ENCODE results near the gene ANAPC5. TPM values are rescaled to one million over a fixed set of nuclear protein-coding genes. Genes with fewer than 3 reads are reported as not detected.

ANAPC5 gene
- total RNA-seq, 3 donors from 2014 or later = 109 to 169 (median 147) TPM

DNA sequence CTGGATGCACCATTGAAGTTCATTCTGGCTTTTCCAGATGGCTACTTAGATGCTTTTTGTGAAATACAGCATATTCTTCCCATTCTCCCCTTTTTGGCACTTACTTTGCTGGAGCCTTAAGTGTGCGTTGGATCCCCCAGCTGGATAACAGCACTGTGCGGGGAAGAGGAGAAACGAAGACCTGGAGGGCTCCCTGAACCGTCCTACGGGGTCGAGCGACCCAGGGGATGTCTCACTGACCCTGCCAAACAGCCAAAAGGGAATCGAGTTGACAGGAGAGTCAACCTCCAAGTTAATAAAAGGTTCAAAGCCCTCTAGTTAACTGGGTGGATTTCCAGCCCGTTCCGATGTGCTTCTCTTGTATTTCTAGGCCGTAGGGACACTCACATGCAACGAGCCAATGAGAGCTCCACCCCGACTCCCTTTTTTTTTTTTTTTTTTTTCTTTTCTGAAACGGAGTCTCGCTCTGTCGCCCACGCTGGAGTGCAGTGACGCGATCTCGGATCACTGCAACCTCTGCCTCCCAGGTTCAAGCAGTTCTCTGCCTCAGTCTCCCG, 54.7 kb downstream of the ANAPC5 start:
- no peaks in the 10 kb centered on the region for H3K27me3 ChIP-seq
- H3K4me3 ChIP-seq = peak overlapping the region; percentile 96 to 99 (median 97)
- peaks cover 4 to 8% of the 10 kb centered on the region in 2 donors for H3K4me1 ChIP-seq
- TF ChIP-seq, protein P1, sequence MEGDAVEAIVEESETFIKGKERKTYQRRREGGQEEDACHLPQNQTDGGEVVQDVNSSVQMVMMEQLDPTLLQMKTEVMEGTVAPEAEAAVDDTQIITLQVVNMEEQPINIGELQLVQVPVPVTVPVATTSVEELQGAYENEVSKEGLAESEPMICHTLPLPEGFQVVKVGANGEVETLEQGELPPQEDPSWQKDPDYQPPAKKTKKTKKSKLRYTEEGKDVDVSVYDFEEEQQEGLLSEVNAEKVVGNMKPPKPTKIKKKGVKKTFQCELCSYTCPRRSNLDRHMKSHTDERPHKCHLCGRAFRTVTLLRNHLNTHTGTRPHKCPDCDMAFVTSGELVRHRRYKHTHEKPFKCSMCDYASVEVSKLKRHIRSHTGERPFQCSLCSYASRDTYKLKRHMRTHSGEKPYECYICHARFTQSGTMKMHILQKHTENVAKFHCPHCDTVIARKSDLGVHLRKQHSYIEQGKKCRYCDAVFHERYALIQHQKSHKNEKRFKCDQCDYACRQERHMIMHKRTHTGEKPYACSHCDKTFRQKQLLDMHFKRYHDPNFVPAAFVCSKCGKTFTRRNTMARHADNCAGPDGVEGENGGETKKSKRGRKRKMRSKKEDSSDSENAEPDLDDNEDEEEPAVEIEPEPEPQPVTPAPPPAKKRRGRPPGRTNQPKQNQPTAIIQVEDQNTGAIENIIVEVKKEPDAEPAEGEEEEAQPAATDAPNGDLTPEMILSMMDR (IDR thresholded peaks at IDR 0.05) = no peak
- intact Hi-C loops (cut with DNase I; ENCODE audit: low total_unique reads) = no loop called here
- H3K27ac ChIP-seq = peak overlapping the region; percentile 75 to 94
- H3K36me3 ChIP-seq = no peaks in the 10 kb centered on the region
- no peak for DNase-seq (ENCODE audit: low spot score in 2 of 2)
- H3K9me3 ChIP-seq = no peaks in the 10 kb centered on the region

DNA sequence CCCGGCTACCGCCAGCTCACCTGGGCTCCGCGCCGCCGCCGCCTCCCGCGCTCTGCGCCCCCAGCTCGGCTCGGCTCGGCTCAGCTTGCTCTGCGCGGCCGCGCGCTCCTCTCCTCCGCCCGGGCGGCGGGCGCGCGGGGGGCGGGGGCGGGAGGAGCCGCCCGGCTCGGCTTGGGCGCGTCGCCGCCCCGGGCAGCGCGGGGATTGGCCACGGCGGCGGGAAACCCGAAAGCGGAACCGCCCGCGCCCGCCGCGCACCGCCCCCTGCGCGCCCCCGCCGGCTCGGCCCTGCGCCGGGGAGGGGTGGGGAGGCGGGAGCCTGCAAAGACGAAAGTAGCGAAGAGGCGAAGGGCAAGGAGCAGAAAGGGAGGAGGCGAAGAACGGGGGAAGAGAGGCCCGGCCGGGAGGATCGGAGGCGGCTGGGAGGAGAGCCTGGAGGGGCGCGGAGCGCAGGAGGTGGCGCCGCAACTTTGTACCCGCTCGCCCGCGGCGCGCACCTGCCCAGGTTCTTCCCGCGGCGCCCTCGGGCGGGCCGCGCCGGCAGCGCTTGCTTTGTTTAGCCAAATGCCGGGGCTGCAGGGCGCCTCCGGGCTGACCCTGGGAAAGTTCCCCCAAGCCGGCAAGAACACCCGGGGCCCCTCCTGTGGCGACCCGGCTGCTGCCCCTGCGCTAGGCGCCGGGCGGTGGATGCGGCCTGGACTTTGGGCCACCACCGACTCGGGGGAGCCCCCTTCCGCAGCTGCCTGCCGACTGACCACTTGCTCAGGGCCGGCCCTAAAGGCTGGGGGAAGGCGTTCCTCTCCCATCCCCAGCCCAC, 55.4 kb downstream of the ANAPC5 start, which contains the start of gene CAMKK2:
CAMKK2 (minus strand) TSS at position 92 of the 817 bp plus-strand sequence. CDS start 22,183 bp downstream, outside the sequence.
- peak; percentile 63 to 73 for DNase-seq (ENCODE audit: low spot score in 2 of 2)
- H3K27me3 ChIP-seq = no peaks in the 10 kb centered on the region
- peaks cover 4 to 8% of the 10 kb centered on the region in 2 donors for H3K4me1 ChIP-seq
- peak within 1 kb of the TSS; percentile 83 to 94 for H3K27ac ChIP-seq
- no peaks in the 10 kb centered on the region for H3K9me3 ChIP-seq
- H3K4me3 ChIP-seq = peak within 1 kb of the TSS; percentile 96 to 99 (median 97)
- intact Hi-C loops (cut with DNase I; ENCODE audit: low total_unique reads) = no loop called here
- TF ChIP-seq POLR2A (IDR thresholded peaks at IDR 0.05) (no peak), POLR2AphosphoS5 (IDR thresholded peaks at IDR 0.05) (peak in 2 of 3 donors; percentile 20 to 44)
- TF ChIP-seq, protein P1 (IDR thresholded peaks at IDR 0.05) = no peak
- H3K36me3 ChIP-seq = no peaks in the 10 kb centered on the region

DNA sequence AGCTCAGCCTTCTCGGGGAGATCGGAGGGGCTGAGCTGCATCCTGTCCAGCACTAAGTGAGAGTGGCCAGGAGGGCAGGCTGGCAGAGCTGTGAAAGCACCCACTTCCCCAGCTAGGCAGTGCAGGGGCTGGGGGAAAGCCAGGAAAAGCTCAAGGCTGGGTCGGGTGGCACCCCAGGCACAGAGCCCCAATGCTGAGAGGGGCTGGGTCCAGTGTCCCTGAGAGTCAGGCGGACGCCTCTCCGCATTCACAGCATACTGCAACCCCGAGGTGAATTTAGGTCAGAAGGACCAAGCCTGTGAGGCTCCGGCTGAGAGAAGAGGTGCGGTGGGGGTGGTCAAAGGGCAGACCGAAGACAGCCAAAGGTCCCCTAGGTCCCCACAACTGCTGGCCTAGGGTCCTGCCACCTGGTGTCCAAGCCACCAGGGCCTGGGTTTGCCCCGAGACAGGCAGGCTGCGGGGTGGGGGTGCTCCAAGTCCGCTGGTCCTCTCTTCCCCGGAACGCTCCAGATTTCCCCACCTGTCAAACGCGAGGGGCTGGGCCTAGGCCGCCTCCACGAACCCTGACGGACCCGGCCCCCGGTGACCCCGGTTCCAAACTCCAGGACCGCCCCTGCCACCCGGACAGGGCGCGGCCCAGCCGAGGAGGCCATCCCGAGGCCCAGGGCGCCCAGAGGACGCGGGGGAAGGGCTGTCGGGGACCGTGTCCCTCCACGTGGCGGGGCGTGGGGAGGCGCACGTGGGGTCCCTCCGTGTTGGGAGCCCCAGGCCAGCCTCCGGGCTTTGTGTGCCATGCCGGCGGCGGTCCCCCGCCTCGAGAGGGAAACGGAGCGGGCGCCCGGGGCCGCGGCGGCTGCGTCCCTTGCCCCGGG, 56.2 kb downstream of the ANAPC5 start:
- H3K9me3 ChIP-seq = no peaks in the 10 kb centered on the region
- intact Hi-C loops (cut with DNase I; ENCODE audit: low total_unique reads) = no loop called here
- peaks cover 4 to 8% of the 10 kb centered on the region in 2 donors for H3K4me1 ChIP-seq
- peak overlapping the region; percentile 96 to 99 (median 97) for H3K4me3 ChIP-seq
- H3K27ac ChIP-seq = peak overlapping the region; percentile 83 to 94
- H3K27me3 ChIP-seq = no peaks in the 10 kb centered on the region
- DNase-seq (ENCODE audit: low spot score in 2 of 2) = no peak
- TF ChIP-seq POLR2AphosphoS5 (IDR thresholded peaks at IDR 0.05) (no peak), POLR2A (IDR thresholded peaks at IDR 0.05) (no peak)
- TF ChIP-seq, protein P1 (IDR thresholded peaks at IDR 0.05) = no peak
- no peaks in the 10 kb centered on the region for H3K36me3 ChIP-seq

DNA sequence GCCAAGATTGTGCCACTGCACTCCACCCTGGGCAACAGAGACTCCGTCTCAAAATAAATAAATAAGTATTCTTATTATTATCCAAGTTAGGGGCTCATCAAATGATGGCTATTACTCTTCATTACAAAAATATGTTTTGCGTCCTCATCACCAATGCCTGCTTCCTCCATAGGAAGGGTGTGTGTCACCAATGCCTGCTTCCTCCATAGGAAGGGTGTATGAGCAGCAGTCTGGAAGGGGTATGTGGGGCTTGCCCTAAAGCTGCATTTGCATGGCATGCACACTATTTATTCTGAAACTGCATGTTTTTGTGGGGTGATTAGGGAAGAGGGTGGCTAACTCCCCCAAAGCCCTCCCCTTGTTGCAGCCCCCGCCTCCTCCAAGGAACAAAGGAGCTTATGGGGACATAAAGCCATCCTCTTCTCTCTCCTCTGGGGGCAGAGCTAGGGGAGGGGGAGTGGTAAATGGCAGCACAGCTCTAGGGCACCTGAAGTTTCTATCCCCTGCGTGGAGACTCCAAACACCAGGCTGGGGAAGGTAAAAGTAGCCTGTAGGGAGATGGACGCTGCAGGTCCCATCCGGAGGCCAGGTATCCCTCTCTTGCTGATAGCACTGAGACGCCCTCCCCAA, 57.0 kb downstream of the ANAPC5 start:
- H3K27me3 ChIP-seq = no peaks in the 10 kb centered on the region
- no peak for TF ChIP-seq POLR2AphosphoS5 (IDR thresholded peaks at IDR 0.05)
- no peak for TF ChIP-seq POLR2A (IDR thresholded peaks at IDR 0.05)
- TF ChIP-seq, protein P1 (IDR thresholded peaks at IDR 0.05) = no peak
- peaks cover 4 to 8% of the 10 kb centered on the region in 2 donors for H3K4me1 ChIP-seq
- H3K9me3 ChIP-seq = no peaks in the 10 kb centered on the region
- H3K36me3 ChIP-seq = no peaks in the 10 kb centered on the region
- DNase-seq (ENCODE audit: low spot score in 2 of 2) = no peak
- peak overlapping the region; percentile 96 to 99 (median 97) for H3K4me3 ChIP-seq
- intact Hi-C loops (cut with DNase I; ENCODE audit: low total_unique reads) = no loop called here
- H3K27ac ChIP-seq = peak overlapping the region; percentile 83 to 94
